AG09309 (cell line): ENCODE measurements around the gene CFAP57.

ENCODE experiments used
- DNase-seq: peaks from one replicate; pipeline ENCODE4 v3.0.0-alpha.2; 2010; ENCODE audit warnings: low read depth
- H3K4me3 ChIP-seq: 2 replicates; pipeline ENCODE4 v1.5.1; 2011; ENCODE audit warnings: mild to moderate bottlenecking, low read depth, low read length, moderate library complexity; ENCODE audit not compliant: control insufficient read depth
- TF ChIP-seq, protein P1 (sequence below): IDR thresholded peaks from 2 replicates; pipeline ENCODE4 v1.5.1; 2011; ENCODE audit warnings: mild to moderate bottlenecking, low read depth, low read length, inconsistent platforms; ENCODE audit not compliant: insufficient read depth, control insufficient read depth; ENCODE audit errors: missing control alignments

The CFAP57 gene

GRCh38 chr1:43232074-43232473, 59.9 kb downstream of the CFAP57 start:
- DNase-seq: peak; percentile 23
- TF ChIP-seq, protein P1, sequence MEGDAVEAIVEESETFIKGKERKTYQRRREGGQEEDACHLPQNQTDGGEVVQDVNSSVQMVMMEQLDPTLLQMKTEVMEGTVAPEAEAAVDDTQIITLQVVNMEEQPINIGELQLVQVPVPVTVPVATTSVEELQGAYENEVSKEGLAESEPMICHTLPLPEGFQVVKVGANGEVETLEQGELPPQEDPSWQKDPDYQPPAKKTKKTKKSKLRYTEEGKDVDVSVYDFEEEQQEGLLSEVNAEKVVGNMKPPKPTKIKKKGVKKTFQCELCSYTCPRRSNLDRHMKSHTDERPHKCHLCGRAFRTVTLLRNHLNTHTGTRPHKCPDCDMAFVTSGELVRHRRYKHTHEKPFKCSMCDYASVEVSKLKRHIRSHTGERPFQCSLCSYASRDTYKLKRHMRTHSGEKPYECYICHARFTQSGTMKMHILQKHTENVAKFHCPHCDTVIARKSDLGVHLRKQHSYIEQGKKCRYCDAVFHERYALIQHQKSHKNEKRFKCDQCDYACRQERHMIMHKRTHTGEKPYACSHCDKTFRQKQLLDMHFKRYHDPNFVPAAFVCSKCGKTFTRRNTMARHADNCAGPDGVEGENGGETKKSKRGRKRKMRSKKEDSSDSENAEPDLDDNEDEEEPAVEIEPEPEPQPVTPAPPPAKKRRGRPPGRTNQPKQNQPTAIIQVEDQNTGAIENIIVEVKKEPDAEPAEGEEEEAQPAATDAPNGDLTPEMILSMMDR: no peak
- no peak overlapping the region for H3K4me3 ChIP-seq

GRCh38 chr1:43232482-43232881, 60.4 kb downstream of the CFAP57 start:
- TF ChIP-seq, protein P1: no peak
- DNase-seq: no peak

GRCh38 chr1:43233631-43234030, 61.5 kb downstream of the CFAP57 start:
- TF ChIP-seq, protein P1: no peak
- H3K4me3 ChIP-seq: no peak overlapping the region
- no peak for DNase-seq

More at GRCh38 chr1:43232482-43232881, 60.4 kb downstream of the CFAP57 start:
- no peak overlapping the region for H3K4me3 ChIP-seq

DNA sequence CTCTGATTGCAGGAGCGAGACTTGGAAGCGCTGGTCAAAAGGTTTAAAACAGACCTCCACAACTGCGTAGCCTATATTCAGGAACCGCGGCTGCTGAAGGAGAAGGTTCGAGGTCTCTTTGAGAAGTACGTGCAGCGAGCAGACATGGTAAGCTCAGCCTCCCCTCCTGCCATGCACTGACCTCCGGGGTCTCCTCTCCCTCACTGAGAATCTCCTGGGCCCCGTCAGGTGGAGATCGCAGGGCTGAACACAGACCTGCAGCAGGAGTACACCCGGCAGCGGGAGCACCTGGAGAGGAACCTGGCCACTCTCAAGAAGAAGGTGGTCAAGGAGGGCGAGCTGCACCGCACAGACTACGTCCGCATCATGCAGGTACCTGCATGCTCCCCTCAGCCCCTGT, 62.1 kb downstream of the CFAP57 start:
- DNase-seq: no peak
- TF ChIP-seq, protein P1: no peak
- H3K4me3 ChIP-seq: no peak overlapping the region

DNA sequence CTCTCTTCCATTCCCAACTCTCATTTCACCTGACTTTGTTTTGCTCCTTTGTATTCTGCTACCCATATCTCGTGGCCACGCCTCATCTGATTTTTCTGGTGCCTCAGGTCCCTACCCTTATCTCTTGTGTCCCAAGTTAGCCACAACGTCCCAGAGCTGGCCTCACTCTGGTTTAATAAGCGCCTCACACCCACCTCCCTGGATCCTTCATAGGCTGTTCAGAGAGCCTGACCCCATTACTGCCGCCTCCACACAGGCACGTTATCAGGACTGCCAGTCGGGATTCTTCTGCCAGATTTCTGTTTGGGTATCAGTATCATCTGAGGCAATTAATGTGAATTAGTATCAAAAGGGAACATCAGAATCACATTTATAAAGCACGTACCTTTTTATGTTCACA, 62.9 kb downstream of the CFAP57 start:
- no peak overlapping the region for H3K4me3 ChIP-seq
- no peak for DNase-seq
- TF ChIP-seq, protein P1: no peak

GRCh38 chr1:43235451-43236121, 63.5 kb downstream of the CFAP57 start:
- TF ChIP-seq, protein P1: no peak
- DNase-seq: no peak
- H3K4me3 ChIP-seq: no peak overlapping the region
